ENCODE results near the gene PWWP2A. TPM values are rescaled to one million over a fixed set of nuclear protein-coding genes. Genes with fewer than 3 reads are reported as not detected.
"Not testable (repeated sequence)": the region's sequence is repeated elsewhere in the genome, so short reads cannot be mapped to it uniquely, and the experiment has no call there.

Gene PWWP2A, protein sequence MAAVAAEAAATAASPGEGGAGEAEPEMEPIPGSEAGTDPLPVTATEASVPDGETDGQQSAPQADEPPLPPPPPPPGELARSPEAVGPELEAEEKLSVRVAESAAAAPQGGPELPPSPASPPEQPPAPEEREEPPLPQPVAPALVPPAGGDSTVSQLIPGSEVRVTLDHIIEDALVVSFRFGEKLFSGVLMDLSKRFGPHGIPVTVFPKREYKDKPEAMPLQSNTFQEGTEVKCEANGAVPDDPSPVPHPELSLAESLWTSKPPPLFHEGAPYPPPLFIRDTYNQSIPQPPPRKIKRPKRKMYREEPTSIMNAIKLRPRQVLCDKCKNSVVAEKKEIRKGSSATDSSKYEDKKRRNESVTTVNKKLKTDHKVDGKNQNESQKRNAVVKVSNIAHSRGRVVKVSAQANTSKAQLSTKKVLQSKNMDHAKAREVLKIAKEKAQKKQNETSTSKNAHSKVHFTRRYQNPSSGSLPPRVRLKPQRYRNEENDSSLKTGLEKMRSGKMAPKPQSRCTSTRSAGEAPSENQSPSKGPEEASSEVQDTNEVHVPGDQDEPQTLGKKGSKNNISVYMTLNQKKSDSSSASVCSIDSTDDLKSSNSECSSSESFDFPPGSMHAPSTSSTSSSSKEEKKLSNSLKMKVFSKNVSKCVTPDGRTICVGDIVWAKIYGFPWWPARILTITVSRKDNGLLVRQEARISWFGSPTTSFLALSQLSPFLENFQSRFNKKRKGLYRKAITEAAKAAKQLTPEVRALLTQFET
- 10 to 100 TPM; 14.8 to 15.8 TPM for total RNA-seq

DNA sequence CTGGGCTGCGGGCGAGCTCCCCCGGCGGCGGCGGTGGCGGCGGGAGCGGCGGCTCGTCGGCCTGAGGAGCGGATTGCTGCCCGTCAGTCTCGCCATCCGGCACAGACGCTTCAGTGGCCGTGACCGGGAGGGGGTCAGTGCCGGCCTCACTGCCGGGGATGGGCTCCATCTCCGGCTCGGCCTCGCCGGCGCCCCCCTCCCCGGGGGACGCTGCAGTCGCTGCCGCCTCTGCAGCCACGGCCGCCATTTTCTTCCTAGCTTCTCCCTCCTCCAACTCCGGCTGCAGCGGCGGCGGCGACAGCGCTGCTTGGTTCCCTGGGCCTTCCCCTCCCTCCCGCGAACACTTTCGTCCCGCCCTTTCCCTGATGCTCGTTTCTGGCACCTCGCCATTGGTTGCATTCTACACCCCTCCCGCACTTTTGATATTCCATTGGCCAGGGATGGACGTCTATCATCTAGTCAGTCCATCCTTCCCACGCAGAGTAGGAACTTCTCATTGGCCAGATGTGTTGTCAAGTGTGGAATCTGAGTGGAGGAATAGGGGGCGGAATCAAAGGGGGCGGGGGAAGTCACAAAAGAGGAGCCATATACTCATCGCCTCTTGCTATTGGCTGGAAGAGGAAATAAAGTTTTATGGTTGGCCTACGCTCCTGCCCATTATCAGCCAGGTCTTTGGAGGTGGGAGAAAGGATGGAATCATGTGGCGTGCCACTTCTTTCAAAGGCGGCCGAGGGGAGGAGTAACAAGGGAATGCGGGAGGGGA, at the start of gene PWWP2A:
TSS of gene PWWP2A (minus strand) at position 309 of the 763 bp plus-strand sequence. CDS start at position 247, 62 bp downstream.
- Mint-ChIP-seq H3K9me3 (no peaks in the 10 kb centered on the region), H3K36me3 (ENCODE audit: low read depth) (peaks cover 18% of the 10 kb centered on the region), H3K27me3 (ENCODE audit: low read depth) (no peaks in the 10 kb centered on the region), H3K27ac (peak within 1 kb of the TSS; percentile 92), H3K4me1 (ENCODE audit: low read depth) (peaks cover 13% of the 10 kb centered on the region), H3K4me3 (peak within 1 kb of the TSS; percentile 97)
- CTCF ChIA-PET, result interaction anchor here (0.8 kb wide), 1 partner anchor 38 kb away, joined by 3 read pairs; no protein-coding TSS in a partner anchor
- intact Hi-C loops (cut with micrococcal nuclease), result loop anchor here (1.0 to 2.0 kb wide), 8 partner anchors 98 to 910 kb away; partner anchors contain the start of genes PTTG1, RNF145 and TTC1
- peak; percentile 99 for DNase-seq

DNA sequence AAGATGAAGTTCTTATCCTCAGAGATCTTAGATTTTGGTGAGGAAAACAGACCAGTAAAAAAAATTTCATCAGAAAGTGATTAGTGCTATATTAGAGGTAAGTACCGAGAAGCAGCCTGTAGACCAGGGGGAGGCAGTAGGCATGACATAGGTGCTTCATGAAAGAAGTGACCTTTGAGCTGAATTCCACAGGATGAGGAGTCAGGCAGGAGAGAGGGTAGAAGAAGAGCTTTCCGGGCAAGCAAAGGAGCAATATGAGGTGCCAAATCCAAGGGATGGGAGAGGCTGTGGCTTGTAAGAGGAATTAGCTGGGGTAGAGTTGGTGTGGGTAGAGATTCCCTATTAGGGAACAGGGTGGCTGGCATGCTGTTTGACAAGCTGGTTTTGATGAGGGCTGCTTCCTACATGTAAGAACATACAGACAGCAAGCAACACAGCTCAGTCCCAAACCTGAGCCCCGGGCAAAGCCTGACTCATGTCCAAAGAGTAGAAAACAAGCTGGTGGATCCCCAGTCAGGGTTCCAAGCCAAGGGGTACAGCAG, 48.4 kb upstream of the PWWP2A start:
- no peak for DNase-seq
- Mint-ChIP-seq H3K4me1 (ENCODE audit: low read depth) (no peaks in the 10 kb centered on the region), H3K9me3 (no peaks in the 10 kb centered on the region), H3K27ac (no peak overlapping the region), H3K27me3 (ENCODE audit: low read depth) (peaks cover 14% of the 10 kb centered on the region), H3K36me3 (ENCODE audit: low read depth) (no peaks in the 10 kb centered on the region), H3K4me3 (no peak overlapping the region)
- CTCF ChIA-PET, result interaction anchor here (1.0 kb wide), 1 partner anchor 225 kb away, joined by 3 read pairs; no protein-coding TSS in a partner anchor
- intact Hi-C loops (cut with micrococcal nuclease), result no loop called here

DNA sequence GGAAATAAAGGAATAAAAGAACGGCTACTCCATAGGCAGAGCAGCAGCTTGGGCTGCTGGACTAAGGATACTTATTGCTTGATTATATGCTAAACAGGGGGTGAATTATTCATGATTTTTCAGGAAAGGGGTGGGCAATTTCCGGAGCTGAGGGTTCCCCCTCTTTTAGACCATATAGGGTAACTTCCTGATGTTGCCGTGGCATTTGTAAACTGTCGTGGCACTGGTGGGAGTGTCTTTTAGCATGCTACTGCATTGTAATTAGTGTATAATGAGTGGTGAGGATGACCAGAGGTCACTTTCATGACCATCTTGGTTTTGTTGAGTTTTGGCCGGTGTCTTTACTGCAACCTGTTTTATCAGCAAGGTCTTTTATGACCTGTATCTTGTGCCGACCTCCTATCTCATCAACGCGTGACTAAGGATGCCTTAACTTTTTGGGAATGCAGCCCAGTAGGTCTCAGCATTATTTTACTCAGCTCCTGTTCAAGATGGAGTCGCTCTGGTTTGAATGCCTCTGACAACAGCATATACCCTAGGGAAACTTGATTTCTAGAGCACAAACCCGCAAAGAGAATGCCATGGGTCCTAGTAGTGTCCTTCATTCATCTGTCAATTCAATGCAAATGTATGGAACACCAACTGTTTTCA, 47.8 kb upstream of the PWWP2A start:
- no peaks in the 10 kb centered on the region for H3K4me1 Mint-ChIP-seq (ENCODE audit: low read depth)
- H3K4me3 Mint-ChIP-seq, result no peak overlapping the region
- DNase-seq, result no peak
- CTCF ChIA-PET, result no interaction called here
- H3K27ac Mint-ChIP-seq, result no peak overlapping the region
- no peaks in the 10 kb centered on the region for H3K9me3 Mint-ChIP-seq
- H3K36me3 Mint-ChIP-seq (ENCODE audit: low read depth), result no peaks in the 10 kb centered on the region
- peaks cover 14% of the 10 kb centered on the region for H3K27me3 Mint-ChIP-seq (ENCODE audit: low read depth)
- intact Hi-C loops (cut with micrococcal nuclease), result no loop called here

DNA sequence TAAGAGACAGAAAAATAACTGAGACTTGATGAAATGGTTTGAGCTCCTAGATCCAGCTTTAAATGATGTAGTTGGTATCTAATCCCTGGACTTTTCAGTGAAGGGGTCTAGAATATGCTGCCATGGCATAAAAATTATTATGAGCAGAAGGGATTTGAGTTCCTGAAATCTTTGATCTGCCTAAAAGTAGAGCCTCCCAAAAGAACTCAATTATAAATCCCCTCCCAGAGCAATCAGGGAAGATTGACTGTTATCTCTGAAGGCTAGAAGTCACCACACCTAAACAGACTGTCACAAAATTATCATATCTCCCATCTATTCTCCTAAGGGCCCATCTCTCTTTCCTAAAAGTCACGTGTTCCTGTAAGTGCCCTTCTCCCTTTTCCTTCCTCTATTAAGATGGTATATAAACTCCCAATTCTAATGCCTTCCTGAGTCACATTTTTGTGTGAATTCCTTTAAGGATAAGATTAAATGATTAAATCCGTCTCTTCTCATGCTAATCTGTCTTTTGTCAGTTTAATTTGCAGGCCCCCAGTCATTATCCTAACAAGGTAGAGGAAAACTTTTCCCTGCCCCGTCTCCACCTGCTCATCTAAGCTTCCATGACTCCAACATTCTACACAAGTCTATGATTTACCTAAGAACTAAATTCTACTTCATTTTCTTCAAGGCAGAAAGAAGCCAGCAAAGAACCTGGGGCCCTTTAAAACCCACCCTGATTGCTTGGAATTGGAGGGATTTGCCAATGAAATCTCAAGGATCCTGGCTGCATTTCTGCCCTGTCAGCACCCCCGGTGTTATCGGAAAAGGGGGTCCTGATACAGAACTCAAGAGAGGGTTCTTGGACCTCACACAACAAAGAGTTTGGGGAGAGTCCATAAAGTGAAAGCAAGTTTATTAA, 47.1 kb upstream of the PWWP2A start:
- no peaks in the 10 kb centered on the region for H3K4me1 Mint-ChIP-seq (ENCODE audit: low read depth)
- H3K27ac Mint-ChIP-seq, result no peak overlapping the region
- no peaks in the 10 kb centered on the region for H3K9me3 Mint-ChIP-seq
- CTCF ChIA-PET, result no interaction called here
- H3K4me3 Mint-ChIP-seq, result no peak overlapping the region
- no peaks in the 10 kb centered on the region for H3K36me3 Mint-ChIP-seq (ENCODE audit: low read depth)
- peaks cover 14% of the 10 kb centered on the region for H3K27me3 Mint-ChIP-seq (ENCODE audit: low read depth)
- intact Hi-C loops (cut with micrococcal nuclease), result no loop called here
- DNase-seq, result no peak

DNA sequence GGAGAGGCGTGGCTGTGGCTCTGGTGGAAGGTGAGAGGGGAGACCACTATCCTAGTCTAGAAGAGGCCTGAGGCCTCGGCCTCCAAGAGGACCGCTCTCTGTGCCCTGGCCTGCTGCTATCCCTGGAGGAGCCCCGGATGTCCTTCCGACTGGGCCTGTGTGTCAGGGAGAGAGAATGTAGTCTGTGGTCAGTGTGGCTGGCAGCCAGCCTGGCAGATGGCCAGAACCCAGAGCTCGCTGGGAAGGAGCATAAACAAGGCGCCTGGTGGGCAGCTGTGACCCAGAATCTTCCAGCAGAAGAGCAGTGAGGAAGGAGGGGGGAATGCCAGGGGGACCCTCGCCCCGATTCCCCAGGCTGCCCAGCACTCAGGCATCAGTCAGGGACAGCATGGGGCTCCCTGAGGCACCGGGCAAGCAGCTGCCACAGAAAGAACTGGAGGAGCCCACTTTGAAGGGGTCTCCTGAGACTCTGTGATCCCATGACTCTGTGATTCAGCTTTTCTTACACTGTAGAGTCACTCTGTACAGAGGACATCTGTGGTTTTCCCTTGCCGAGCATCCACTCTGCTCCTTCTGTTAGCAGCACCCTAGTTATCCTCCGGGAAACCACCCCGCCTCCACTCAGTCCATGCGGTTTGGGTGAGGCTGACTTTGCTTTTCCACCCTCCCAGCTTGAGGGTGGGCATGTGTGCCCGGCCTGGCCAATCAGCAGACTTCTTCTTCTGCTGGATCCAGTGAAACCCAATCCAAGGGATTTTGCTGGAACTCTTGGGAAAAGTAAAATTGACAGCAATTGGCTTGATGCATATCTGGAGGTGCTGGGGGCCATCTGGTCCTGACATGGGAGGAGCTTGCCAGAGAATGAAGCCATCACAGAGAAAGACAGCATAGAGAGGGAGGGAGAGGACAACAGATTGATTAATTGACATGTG, 46.2 kb upstream of the PWWP2A start:
- Mint-ChIP-seq H3K27ac (no peak overlapping the region), H3K27me3 (ENCODE audit: low read depth) (peaks cover 14% of the 10 kb centered on the region), H3K36me3 (ENCODE audit: low read depth) (no peaks in the 10 kb centered on the region), H3K4me1 (ENCODE audit: low read depth) (no peaks in the 10 kb centered on the region), H3K4me3 (no peak overlapping the region), H3K9me3 (no peaks in the 10 kb centered on the region)
- intact Hi-C loops (cut with micrococcal nuclease), result no loop called here
- peak; percentile 12 for DNase-seq
- CTCF ChIA-PET, result interaction anchor here (0.5 to 1.2 kb wide), 2 partner anchors 23 to 85 kb away, joined by 4 read pairs; no protein-coding TSS in a partner anchor

DNA sequence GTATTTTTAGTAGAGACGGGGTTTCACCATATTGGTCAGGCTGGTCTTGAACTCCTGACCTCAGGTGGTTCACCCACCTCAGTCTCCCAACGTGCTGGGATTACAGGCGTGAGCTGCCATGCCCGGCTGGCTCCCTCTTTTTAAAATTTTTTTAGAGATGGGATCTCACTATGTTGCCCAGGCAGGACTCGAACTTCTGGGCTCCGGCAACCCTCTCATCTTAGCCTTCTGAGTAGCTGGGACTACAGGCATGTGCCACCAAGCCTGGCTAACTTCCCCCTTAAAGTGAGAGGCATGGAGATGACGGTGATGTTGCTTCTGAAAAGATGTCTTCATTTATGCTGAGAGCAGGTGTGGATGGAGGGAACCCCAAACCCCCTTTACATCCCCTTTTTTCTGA, 43.7 kb upstream of the PWWP2A start:
- Mint-ChIP-seq H3K4me1 (ENCODE audit: low read depth) (no peaks in the 10 kb centered on the region), H3K36me3 (ENCODE audit: low read depth) (no peaks in the 10 kb centered on the region), H3K27me3 (ENCODE audit: low read depth) (peaks cover 14% of the 10 kb centered on the region), H3K4me3 (no peak overlapping the region), H3K9me3 (no peaks in the 10 kb centered on the region), H3K27ac (no peak overlapping the region)
- no peak for DNase-seq
- CTCF ChIA-PET, result interaction anchor here (0.7 kb wide), 1 partner anchor 84 kb away, joined by 3 read pairs; no protein-coding TSS in a partner anchor
- intact Hi-C loops (cut with micrococcal nuclease), result no loop called here

DNA sequence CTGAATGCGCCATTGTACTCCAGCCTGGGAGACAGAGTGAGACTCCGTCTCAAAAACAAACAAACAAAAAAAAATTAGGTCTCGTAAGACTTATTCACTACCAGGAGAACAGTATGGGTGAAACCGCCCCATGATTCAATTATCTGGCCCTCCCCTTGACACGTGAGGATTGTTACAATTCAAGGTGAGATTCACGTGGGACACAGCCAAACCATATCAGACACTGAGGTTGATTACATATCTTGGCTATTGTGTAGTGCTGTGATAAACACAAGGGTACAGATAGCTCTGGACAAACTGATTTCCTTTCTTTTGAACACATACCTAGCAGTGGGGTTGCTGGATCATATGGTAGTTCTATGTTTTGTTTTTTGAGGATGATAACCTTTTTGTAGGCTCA, 42.4 kb upstream of the PWWP2A start:
- Mint-ChIP-seq H3K36me3 (ENCODE audit: low read depth) (no peaks in the 10 kb centered on the region), H3K4me3 (no peak overlapping the region), H3K9me3 (no peaks in the 10 kb centered on the region), H3K27ac (no peak overlapping the region), H3K27me3 (ENCODE audit: low read depth) (peaks cover 7% of the 10 kb centered on the region), H3K4me1 (ENCODE audit: low read depth) (no peaks in the 10 kb centered on the region)
- no peak for DNase-seq
- intact Hi-C loops (cut with micrococcal nuclease), result no loop called here
- CTCF ChIA-PET, result no interaction called here

DNA sequence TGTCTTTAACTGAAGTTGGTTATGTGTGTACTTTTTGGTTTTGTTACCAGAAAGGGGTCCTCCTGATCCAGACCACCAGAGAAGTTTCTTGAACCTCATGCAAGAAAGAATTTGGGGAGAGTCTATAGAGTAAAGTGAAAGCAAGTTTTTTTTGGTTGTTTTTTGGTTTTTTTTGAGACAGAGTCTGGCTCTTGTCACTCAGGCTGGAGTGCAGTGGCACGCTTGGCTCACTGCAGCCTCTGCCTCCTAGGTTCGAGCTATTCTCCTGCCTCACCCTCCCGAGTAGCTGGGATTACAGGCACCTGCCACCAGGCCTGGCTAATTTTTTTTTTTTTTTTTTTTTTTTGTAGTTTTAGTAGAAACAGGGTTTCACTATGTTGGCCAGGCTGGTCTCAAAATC, 41.6 kb upstream of the PWWP2A start:
- H3K9me3 Mint-ChIP-seq; H3K27me3 Mint-ChIP-seq (ENCODE audit: low read depth); H3K4me1 Mint-ChIP-seq (ENCODE audit: low read depth); intact Hi-C loops (cut with micrococcal nuclease); H3K4me3 Mint-ChIP-seq; H3K36me3 Mint-ChIP-seq (ENCODE audit: low read depth); H3K27ac Mint-ChIP-seq; CTCF ChIA-PET; DNase-seq: not testable (repeated sequence)

DNA sequence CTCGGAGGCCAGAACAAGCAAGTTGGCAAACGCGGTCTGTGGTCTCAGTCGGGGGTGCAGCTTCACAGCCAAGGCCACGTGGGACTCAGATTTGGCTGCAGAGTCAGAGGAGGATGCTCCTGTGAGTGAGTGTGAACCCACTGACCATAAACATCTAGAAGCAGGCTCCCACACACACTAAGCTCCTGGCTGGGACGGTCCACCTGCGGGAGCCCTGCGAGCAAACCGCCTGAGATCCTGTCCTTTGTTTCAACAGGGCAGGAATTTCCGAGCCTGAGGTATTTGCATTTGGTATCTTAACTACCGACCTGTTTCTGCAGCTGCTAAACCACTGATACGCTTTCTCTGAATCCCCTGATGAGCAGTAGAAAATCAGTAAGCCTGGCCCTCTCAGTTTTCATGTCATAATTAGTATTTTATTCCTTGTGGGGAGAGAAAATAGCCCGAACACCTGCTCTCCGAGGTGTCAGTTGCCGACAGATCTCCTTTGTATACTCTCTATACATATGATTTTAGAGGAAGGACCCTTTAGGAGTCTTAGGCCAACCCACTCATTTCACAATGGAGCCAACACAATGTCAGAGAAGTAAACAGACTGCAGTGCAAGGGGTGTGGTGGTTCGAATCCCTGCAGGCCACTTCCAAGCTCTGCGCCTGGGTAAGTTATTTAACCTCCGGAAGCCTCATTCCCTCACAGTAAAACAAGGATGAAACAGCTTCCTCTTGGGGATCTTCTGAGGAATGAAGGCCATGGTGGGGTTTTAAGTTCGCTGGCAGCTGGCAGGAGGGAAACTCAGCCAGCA, 40.9 kb upstream of the PWWP2A start:
- H3K9me3 Mint-ChIP-seq, result no peaks in the 10 kb centered on the region
- no peak for DNase-seq
- intact Hi-C loops (cut with micrococcal nuclease), result no loop called here
- no peaks in the 10 kb centered on the region for H3K4me1 Mint-ChIP-seq (ENCODE audit: low read depth)
- peaks cover 4% of the 10 kb centered on the region for H3K27me3 Mint-ChIP-seq (ENCODE audit: low read depth)
- no peak overlapping the region for H3K27ac Mint-ChIP-seq
- CTCF ChIA-PET, result interaction anchor here (0.7 kb wide), 1 partner anchor 28 kb away, joined by 7 read pairs; no protein-coding TSS in a partner anchor
- H3K36me3 Mint-ChIP-seq (ENCODE audit: low read depth), result no peaks in the 10 kb centered on the region
- no peak overlapping the region for H3K4me3 Mint-ChIP-seq

DNA sequence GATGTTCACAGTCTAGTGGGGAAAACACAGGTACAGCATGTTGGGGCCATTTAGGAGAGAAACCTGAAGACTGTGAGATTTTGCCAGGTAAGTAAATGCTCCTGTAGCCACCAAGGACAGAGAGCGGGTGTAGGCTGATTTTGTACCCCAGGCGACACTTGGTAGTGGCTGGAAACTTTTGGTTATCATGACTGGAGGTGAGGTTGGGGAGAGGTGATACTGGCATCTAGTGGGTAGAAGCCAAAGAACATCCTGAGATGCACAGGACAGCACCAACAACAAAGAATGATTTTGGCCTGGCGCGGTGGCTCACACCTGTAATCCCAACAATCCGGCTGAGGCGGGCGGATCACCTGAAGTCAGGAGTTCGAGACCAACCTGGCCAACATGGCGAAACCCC, 38.8 kb upstream of the PWWP2A start:
- Mint-ChIP-seq H3K9me3 (no peaks in the 10 kb centered on the region), H3K4me1 (ENCODE audit: low read depth) (no peaks in the 10 kb centered on the region), H3K27ac (no peak overlapping the region), H3K4me3 (no peak overlapping the region), H3K27me3 (ENCODE audit: low read depth) (no peaks in the 10 kb centered on the region), H3K36me3 (ENCODE audit: low read depth) (no peaks in the 10 kb centered on the region)
- intact Hi-C loops (cut with micrococcal nuclease), result no loop called here
- CTCF ChIA-PET, result no interaction called here
- no peak for DNase-seq

Measured in activated naive CD4-positive, alpha-beta T cell treated with anti-CD3 and anti-CD28 coated beads for 36 hours (primary cell).